ENCODE results near the gene INSL6.
A peak's percentile ranks its signal among the peaks of the same experiment; 100 is the strongest.
"Not testable (repeated sequence)": the region's sequence is repeated elsewhere in the genome, so short reads cannot be mapped to it uniquely, and the experiment has no call there.

INSL6 gene, protein sequence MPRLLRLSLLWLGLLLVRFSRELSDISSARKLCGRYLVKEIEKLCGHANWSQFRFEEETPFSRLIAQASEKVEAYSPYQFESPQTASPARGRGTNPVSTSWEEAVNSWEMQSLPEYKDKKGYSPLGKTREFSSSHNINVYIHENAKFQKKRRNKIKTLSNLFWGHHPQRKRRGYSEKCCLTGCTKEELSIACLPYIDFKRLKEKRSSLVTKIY

DNA sequence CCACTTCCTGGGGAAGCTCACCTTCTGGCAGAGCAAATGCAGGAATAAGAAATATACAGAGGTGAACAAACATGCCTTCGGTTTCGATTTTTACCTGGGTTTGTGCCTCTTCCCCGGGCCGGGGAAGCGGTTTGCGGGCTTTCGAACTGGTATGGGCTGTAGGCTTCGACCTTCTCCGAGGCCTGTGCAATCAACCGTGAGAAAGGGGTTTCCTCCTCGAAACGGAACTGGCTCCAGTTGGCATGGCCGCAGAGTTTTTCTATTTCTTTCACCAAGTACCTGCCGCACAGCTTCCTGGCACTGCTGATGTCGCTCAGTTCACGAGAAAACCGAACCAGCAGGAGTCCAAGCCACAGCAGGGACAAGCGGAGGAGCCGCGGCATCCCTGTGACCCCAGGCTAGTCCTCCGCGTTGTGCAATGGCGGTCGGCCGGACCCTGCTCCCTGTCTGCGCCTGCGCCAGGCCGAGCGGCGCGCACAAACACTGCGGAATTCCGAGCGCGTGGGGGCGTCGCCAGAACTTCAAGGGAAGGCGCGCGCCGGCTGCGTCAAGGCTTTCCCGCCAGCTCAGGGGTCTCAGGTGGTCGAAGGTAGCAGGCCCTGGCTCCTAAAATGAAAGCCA, at the start of gene INSL6:
Gene INSL6, minus strand, starts transcription at position 420 of the 621 bp plus-strand sequence. Its CDS starts 37 bp downstream, at position 383.
- no peak for DNase-seq

DNA sequence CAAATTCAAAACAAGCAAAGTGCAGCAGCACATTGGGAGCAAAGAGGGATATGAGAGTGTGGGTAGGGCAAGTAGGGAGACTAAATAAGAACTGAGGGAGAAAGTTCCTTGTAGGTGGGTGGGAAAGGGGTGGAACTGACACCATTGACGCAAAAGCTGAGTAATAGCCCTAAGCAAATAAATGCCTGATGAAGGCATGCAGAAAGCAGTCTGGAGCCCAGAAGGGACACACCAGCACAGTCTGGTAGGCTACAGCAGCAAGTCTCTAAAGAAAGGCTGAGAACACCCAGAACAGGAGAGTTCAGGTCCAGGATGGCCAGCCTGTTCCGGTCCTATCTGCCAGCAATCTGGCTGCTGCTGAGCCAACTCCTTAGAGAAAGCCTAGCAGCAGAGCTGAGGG, 45.8 kb upstream of the INSL6 start, which contains the start of gene INSL4:
Gene INSL4, plus strand, starts transcription at position 208 of the 400 bp plus-strand sequence. Its CDS starts 105 bp downstream, at position 313.
- DNase-seq = no peak

DNA sequence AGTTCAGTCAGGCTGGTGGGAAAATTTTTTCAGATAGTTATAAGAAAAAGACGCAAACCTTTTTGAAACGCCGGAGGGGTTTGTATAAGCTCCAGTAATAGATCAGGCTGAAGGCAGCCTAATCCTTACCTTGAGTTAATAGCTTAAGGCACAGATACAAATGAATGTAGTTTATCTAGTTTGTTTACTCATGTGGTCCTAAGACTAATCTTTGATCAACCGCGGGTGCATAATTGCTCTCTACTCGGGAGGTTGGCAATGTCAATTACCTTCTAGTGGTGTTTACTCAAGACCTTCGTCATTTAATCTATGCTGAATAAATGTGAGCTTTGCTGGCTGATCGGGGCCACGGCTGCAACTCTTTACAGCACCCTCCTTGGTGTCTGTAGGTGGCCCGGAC, 45.1 kb upstream of the INSL6 start:
- no peak for DNase-seq

DNA sequence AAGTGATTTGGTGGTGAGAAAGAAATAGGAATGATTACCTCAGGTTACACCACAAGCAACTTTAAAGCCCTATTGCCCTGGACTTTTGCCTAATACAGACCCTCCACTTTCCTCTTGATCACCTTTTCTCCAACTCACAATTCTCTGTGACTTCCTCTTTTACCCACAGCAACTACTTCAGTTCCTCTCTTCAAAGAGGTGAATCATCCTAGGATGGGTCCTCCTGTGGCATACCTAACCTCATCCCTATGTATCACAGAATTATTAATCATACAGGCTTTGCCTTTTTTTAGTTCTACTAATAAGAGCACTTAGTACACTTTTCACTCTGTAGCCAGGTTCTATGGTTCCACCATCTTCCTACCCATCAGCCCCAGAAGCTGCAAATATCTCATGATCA, 19.6 kb upstream of the INSL6 start:
- no peak for DNase-seq

DNA sequence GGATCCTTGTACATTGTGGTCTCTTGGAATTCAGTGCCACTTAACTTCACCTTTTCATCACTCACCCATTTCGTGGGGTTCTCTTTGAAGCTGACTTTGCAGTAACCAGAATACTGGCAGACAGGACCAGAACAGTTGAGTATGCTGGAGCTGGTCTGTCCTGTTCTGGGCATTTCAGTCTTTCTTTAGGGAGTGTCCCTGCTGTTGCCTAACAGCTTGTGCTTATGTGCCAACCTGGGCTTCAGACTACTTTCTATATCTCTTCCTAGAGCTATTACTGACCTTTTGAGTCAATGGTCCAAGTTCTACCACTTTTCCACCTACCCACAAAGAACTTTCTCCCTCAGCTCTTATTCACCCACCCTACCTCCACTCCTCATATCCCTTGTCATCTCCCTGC, 10.0 kb upstream of the INSL6 start:
- no peak for DNase-seq

DNA sequence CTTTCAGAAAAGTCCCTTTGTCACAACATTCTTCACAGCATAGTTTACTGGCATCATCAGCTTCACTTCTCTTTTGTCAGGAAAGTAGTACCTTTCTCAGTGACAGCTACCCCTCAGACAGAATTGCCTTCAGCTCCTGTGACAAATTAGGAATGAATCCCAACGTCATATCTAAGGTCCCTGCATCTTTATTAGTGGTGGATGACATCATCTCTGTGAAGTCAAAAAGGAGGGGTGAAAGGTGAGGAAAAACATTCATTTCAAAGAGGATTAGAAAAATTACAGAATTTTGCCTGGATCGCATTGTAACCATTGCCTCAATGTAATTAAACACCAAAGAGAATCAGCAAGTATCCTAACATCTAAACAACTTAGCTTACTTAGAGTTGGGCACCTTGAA, 7.9 kb upstream of the INSL6 start:
- no peak for DNase-seq

DNA sequence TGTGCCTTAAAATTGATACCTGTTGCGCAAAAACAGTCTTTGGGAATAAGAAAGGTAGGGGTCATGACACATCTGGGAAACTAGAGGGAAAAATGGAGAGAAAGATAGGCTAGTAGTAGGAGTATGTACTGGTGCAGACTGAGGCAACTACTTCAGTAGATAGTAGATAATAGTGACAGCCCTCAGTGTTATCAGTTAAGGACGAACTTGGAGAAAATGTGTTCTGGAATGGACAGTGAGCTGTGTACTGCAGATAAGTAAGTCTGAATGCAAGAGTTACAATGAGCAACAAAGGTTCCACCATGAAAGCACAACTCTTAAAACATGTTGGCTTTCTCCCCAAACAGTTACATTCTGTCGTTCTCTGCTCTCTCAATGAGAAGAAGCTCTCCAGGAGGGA, 6.5 kb upstream of the INSL6 start:
- no peak for DNase-seq

DNA sequence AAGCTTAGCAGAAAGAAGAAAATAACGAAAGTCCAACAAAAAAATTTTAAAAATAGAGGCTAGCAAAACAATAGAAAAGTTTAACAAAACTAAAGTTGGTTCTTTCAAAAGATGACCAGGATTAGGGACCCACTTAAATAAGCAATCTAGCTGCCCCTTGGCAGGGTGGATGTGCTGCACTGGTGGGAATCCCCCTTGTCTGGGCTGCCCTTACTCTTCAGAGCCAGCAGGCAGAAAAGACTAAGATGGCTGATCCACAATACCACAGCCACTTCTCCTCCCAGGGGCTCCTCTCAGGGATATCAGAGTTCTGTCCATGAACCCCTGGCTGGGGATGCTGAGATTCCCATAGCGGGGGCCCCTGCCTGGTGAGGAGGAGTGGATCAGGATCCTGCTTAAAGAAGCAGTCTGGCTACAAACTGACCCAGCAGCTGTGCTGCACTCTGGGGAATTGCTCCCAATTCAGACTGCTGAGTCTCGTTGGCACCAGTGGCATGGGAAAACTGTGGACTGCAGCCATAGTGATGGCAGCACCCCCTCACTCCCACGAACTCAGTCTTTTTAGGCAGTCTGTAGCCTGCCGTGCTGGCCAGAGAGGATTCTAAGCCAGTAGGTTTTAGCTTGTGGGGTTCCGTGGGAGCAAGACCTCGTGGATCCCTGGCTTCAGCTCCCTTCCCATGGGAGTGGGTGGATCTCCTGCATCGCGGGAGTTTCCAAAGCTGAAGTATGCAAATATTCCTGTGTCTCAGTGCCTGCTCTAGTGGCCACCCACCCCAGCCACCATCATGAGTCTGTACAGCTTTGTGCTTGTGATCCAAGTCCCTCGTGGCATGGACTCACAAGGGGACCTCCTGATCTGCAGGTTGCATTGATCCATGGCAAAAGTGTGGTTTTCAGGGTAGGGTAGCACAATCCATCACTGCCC, 2.9 kb upstream of the INSL6 start:
- no peak for DNase-seq

DNA sequence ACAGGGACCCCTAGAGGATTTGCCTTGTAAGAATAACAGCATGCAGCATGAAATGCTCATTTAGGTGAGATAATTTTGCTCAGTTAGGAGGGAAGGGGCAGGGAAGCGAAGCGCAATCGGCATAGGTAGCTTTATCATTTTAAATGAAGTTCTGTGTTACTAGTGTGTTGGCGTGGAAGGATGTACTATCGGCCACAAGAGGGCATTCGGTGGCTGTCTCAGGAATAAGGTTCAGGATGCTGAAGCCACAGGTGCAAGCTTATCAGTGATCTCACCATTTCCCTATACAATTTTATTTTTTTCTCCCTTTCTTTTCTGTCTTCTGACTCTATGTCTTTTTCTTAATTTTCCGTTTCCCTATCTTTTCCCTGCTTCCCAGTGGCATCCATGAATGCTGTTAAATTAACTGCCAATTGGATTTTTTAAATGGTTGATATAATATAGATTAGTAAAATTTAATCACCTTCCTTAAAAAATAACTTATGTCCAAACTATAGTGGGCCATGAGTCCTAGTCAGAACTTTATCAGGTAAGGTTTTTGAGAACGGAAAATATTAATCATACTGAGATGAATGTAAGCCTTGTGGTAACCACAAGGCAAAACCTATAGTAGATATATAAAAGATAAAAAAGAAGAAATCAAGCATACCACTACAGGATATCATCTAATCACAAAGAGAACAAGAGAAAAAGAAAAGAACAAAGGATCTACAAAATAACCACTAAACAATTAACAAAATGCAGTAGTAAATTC, 1.2 kb upstream of the INSL6 start:
- peak; percentile 54 for DNase-seq

DNA sequence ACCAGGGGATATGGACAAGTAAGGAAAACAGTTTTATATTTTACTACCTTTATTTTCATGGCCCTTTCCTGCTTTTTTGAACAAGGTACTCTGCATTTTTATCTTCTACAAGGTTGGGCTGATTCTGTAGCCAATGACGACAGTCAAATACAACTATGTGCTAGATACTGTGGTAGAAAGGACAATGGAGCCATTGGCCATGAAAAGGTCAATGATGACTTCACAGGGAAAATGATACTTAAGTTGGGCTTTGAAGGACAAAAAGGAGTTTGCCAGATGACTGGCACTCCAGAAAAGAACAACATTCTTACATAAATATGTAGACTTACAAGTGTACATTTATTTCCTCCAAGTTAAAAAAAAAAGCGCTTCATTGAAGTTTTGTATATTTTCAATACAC, 663 bp downstream of the INSL6 start:
- DNase-seq = no peak

DNA sequence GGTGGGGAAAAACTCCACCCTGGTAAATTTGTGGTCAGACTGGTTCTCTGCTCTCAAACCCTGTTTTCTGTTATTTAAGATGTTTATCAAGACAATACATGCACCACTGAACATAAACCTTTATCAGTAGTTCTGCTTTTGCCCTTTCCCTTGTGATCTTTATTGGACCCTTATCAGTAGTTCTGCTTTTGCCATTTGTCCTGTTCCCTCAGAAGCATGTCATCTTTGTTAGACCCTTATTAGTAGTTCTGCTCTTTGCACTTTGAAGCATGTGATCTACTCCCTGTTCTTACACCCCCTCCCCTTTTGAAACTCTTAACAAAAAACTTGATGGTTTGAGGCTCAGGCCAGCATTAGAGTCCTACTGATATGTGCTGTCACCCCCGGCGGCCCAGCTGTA, 4.8 kb downstream of the INSL6 start:
- DNase-seq = not testable (repeated sequence)

DNA sequence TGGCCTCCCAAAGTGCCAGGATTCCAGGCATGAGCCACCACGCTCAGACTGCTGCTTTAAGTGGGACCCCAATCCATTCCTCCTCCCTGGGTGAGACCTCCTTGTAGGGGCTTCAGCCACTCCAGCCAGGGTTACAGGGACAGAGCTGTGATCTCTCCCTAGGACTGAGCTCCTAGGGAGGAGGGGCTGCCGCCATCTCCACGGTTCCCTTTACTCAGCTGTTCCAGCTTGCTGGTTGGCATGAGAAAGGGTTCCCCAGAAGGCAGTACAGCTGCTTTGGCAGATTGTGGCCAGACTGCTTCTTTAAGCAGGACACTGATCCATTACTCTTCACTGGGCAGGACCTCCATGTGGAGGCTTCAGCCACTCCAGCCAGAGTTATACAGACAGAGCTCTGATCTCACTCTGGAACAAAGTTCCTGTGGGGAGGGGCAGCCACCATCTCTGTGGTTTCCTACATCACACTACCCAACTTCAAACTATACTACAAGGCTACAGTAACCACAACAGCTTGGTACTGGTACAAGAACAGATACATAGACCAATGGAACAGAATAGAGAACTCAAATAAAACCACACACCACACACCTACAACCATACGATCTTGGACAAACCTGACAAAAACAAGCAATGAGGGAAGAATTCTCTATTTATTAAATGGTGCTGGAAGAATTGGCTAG, 7.2 kb downstream of the INSL6 start:
- DNase-seq = no peak

DNA sequence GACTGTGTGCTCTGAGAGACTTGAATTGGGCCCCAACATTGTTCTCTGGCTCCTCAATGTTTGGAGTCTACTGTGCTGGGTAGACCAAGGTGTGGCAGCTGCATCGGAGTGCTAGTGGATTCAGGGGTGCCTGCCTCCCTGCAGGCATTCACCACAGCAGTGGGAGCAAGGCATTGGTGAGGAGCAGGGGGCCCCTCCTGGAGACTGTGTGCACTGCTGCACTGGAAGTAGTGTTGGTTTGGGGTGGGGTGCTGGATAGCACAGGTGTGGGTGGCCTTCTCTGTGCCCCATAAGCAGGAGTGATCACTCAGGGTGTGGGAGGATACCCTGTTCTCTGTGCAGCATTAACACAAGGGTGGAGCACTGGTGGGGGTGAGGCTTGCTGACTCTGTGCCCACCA, 39.2 kb downstream of the INSL6 start:
- DNase-seq = no peak

DNA sequence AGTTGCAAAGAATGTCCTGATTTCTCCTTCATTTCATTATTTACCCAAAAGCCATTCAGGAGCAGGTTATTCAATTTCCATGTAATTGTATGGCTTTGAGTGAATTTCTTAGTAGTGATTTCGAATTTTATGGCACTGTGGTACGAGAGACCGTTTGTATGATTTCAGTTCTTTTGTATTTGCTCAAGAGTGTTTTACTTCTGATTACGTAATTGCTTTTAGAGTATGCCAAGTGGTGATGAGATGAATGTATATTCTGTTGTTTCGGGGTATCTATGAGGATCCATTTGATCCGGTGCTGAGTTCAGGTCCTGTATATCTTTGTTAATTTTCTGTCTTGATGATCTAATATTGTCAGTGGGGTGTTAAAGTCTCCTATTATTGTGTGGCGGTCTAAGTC, 41.2 kb downstream of the INSL6 start:
- no peak for DNase-seq

DNA sequence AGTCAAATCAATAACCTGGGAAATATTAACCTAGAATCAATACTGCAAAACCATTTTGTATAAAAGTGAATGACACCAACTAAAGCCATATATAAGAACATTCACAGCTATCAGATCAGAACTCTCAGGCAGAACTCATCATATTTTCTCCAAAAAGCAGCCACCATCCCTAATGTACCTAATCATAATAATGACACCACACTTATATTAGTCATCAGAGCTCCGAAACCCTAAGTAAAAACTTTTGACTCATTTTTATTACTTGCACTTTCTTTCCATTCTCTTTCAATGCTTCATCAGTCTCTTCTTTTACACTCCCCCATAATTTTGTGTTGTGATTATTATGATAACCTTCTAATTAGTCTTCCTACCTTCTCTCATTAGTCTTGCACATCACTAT, 45.3 kb downstream of the INSL6 start:
- no peak for DNase-seq

DNA sequence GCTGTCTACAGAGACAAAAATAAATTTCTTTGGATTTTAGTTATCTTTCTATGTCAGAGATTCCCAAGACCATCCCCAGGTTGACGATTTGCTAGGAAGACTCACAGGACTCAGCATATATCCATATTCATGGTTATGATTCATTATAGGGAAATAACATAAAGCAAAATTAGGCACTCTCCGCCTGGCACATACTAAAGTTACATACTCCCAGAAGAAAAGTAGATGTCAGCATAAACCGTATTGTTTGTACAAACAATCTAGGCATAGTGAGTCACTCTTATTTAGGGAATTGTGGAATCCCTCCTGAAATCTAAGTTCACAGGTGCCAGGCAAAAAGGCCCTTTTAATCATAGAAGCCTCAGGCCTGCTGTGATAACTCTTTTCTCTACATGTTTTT, 62.9 kb downstream of the INSL6 start:
- DNase-seq = no peak

DNA sequence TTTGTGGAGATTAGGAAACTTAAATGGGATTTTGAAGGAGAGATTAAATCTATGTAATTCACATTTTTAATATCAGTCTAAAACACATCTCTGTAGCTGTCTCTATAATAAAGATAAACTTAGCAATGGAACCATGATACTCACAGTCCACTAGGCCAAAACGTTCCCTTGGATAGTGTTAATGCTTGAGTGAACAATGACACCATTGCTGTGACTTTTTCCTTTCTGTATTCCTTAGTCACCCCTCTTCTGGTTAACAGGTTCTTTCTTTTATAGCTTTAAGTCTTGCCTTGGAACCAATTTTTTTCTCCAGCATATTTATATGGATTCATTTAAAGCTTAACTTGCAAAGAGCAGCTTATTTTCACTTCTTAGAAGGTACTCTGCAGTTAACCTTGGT, 63.3 kb downstream of the INSL6 start:
- DNase-seq = no peak

DNA sequence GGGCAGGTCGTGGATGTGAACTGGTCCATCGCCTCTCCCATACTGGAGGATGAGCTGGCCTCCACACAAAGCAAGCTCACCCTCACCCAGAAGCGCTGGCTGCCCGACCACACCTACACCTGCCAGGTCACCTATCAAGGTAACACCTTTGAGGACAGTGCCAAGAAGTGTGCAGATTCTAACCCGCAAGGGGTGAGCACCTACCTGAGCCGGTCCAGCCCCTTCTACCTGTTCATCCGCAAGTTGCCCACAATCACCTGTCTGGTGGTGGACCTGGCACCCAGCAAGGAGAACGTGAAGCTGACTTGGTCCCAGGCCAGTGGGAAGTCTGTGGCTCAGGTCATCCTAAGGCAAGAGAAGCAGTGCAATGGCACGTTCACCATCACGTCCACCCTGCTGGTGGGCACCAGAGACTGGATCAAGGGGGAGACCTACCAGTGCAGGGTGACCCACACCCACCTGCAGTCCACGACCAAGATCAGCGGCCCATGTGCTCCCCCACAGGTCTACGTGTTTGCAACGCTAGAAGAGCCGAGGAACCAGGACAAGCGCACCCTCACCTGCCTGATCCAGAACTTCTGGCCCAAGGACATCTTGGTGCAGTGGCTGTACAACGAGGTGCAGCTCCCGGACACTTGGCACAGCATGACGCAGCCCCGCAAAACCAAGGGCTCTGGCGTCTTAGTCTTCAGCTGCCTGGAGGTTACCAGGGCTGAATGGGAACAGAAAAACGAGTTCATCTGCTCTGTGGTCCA, 71.3 kb downstream of the INSL6 start:
- no peak for DNase-seq

All from NCI-H2227 treated with DMSO at 0.1 percent for 48 hours (cell line).